GM21529 (cell line): ENCODE measurements around the gene MAFB.

Source experiments
- ATAC-seq: cut with Tn5 transposase; IDR thresholded peaks from one replicate; pipeline ENCODE4 v1.9.1; 2021; ENCODE audit not compliant: unreplicated experiment

Gene MAFB

GRCh38 chr20:40703975-40704530 lies 15.0 kb upstream of the MAFB start:
- no peak for ATAC-seq

GRCh38 chr20:40702504-40702903 lies 13.5 kb upstream of the MAFB start:
- no peak for ATAC-seq

GRCh38 chr20:40698744-40699143 lies 9.7 kb upstream of the MAFB start:
- no peak for ATAC-seq

GRCh38 chr20:40698281-40698680 lies 9.2 kb upstream of the MAFB start:
- ATAC-seq: no peak

- ATAC-seq: no peak
Measured at GRCh38 chr20:40697541-40697940, 8.5 kb upstream of the MAFB start.

- ATAC-seq: no peak
Measured at GRCh38 chr20:40695214-40695613, 6.2 kb upstream of the MAFB start.

GRCh38 chr20:40694246-40694645 lies 5.2 kb upstream of the MAFB start:
- no peak for ATAC-seq

- ATAC-seq: no peak
Measured at GRCh38 chr20:40692240-40693011, 3.4 kb upstream of the MAFB start.

- no peak for ATAC-seq
Measured at GRCh38 chr20:40691566-40692239, 2.7 kb upstream of the MAFB start.

- no peak for ATAC-seq
Measured at GRCh38 chr20:40690836-40691565, 2.0 kb upstream of the MAFB start.

GRCh38 chr20:40689943-40690835 lies 1.2 kb upstream of the MAFB start:
- ATAC-seq: peak; percentile 71

GRCh38 chr20:40688129-40689099 lies 622 bp downstream of the MAFB start:
- ATAC-seq: no peak

GRCh38 chr20:40687384-40688128 lies 1.5 kb downstream of the MAFB start:
- ATAC-seq: no peak

GRCh38 chr20:40686893-40687292 lies 2.1 kb downstream of the MAFB start:
- no peak for ATAC-seq

GRCh38 chr20:40686434-40686882 lies 2.6 kb downstream of the MAFB start:
- no peak for ATAC-seq

GRCh38 chr20:40685349-40685748 lies 3.7 kb downstream of the MAFB start:
- ATAC-seq: no peak

GRCh38 chr20:40683894-40684268 lies 5.2 kb downstream of the MAFB start:
- ATAC-seq: no peak

GRCh38 chr20:40683221-40683893 lies 5.7 kb downstream of the MAFB start:
- no peak for ATAC-seq
